ENCODE data around the gene RAP2A.

DNA sequence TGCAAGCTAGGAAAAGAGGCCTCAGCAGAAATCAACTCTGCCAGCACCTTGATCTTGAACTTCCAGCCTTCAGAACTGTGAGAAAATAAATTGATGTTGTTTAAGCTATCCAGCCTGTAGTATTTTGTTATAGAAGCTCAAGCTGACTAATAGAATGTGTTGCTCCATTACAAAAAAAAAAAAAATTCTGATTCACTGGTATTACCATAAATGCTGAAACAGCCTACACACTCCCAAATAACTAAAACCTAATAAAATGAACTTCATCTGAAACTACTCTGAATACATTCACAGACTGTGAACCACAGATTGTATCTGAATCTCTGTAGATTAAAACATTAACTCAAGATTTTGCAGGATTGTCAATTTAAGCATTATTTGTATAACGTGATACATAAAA lies 49.5 kb downstream of the RAP2A start:
- TF ChIP-seq, protein P1, sequence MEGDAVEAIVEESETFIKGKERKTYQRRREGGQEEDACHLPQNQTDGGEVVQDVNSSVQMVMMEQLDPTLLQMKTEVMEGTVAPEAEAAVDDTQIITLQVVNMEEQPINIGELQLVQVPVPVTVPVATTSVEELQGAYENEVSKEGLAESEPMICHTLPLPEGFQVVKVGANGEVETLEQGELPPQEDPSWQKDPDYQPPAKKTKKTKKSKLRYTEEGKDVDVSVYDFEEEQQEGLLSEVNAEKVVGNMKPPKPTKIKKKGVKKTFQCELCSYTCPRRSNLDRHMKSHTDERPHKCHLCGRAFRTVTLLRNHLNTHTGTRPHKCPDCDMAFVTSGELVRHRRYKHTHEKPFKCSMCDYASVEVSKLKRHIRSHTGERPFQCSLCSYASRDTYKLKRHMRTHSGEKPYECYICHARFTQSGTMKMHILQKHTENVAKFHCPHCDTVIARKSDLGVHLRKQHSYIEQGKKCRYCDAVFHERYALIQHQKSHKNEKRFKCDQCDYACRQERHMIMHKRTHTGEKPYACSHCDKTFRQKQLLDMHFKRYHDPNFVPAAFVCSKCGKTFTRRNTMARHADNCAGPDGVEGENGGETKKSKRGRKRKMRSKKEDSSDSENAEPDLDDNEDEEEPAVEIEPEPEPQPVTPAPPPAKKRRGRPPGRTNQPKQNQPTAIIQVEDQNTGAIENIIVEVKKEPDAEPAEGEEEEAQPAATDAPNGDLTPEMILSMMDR (IDR thresholded peaks at IDR 0.05), result no peak
- no peak for TF ChIP-seq POLR2A (IDR thresholded peaks at IDR 0.05)
- TF ChIP-seq POLR2AphosphoS5 (IDR thresholded peaks at IDR 0.05), result no peak

All from gastroesophageal sphincter (tissue), 3 donors.